ENCODE measurements around the gene CCDC97.
A peak's percentile ranks its signal among the peaks of the same experiment; 100 is the strongest.

Gene CCDC97

GRCh38 chr19:41303954-41304353 lies 6.0 kb upstream of the CCDC97 start:
- TF ChIP-seq ZNF292 (tag by site-specific recombination; IDR thresholded peaks at IDR 0.05; ENCODE audit: borderline replicate concordance, low read depth), result no peak
- 0 out of 2 replicates have a peak, but pooled peaks have one; percentile 14 for TF ChIP-seq GLIS1 (tag by site-specific recombination; IDR thresholded peaks at IDR 0.05)
- TF ChIP-seq ZNF2 (tag by site-specific recombination; IDR thresholded peaks at IDR 0.05), result no peak
- no peak for TF ChIP-seq ZNF426 (tag by site-specific recombination; IDR thresholded peaks at IDR 0.05)
- no peak for TF ChIP-seq KLF7 (tag by site-specific recombination; IDR thresholded peaks at IDR 0.05; ENCODE audit: borderline replicate concordance)
- no peak for TF ChIP-seq ZNF24 (tag by site-specific recombination; IDR thresholded peaks at IDR 0.05)
- no peak for TF ChIP-seq GFI1B (tag by site-specific recombination; IDR thresholded peaks at IDR 0.05)
- peak; percentile 17; the same call in 1 of the 2 replicates for TF ChIP-seq SCRT2 (tag by site-specific recombination; IDR thresholded peaks at IDR 0.05)
- peaks cover 93 to 94% of the 10 kb centered on the region in 2 experiments for H3K36me3 ChIP-seq (ENCODE audit: control insufficient read depth in 2 of 2, insufficient read depth in 1 of 2, low read length in 2 of 2)
- H3K4me3 ChIP-seq (ENCODE audit: low read depth, low read length), result no peak overlapping the region
- POLR2A ChIA-PET, result interaction anchor here (1.4 kb wide), 1 partner anchor 40 kb away, joined by 5 read pairs; the partner anchor contains the start of gene HNRNPUL1
- peaks cover 4% of the 10 kb centered on the region for H3K4me1 ChIP-seq (ENCODE audit: control insufficient read depth, insufficient read depth, low read length)
- CTCF ChIA-PET, result no interaction called here
- no peak overlapping the region for H3K27ac ChIP-seq (ENCODE audit: extremely low read depth, low read depth, low read length)
- no peaks in the 10 kb centered on the region for H3K9me3 ChIP-seq (ENCODE audit: control insufficient read depth, insufficient read depth, low read depth, low read length)

GRCh38 chr19:41304706-41305483 lies 5.1 kb upstream of the CCDC97 start:
- CTCF ChIA-PET, result interaction anchor here (0.5 to 5.3 kb wide), 6 partner anchors 10 to 642 kb away, joined by 3 to 120 read pairs (median 3); partner anchors contain the start of gene CEACAM21

GRCh38 chr19:41305927-41306793 lies 3.8 kb upstream of the CCDC97 start:
- Histone ChIP-seq H3K9me3 (ENCODE audit: control insufficient read depth, insufficient read depth, low read depth, low read length) (no peaks in the 10 kb centered on the region), H3K27ac (ENCODE audit: extremely low read depth, low read depth, low read length) (peak overlapping the region; percentile 36; the same call in 1 of the 2 replicates), H3K4me1 (ENCODE audit: control insufficient read depth, insufficient read depth, low read length) (peaks cover 14% of the 10 kb centered on the region), H3K36me3 (ENCODE audit: control insufficient read depth in 2 of 2, insufficient read depth in 1 of 2, low read length in 2 of 2) (peaks cover 71 to 72% of the 10 kb centered on the region in 2 experiments), H3K4me3 (ENCODE audit: low read depth, low read length) (no peak overlapping the region)
- ChIA-PET POLR2A (no interaction called here), CTCF (interaction anchor here (0.6 to 5.3 kb wide), 6 partner anchors 11 to 670 kb away, joined by 3 to 120 read pairs (median 4); partner anchors contain the start of gene CEACAM21)
- TF ChIP-seq ZNF785 (tag by site-specific recombination; IDR thresholded peaks at IDR 0.05), result no peak
- TF ChIP-seq SP3 (tag by site-specific recombination; IDR thresholded peaks at IDR 0.05), result no peak
- TF ChIP-seq ZNF292 (tag by site-specific recombination; IDR thresholded peaks at IDR 0.05; ENCODE audit: borderline replicate concordance, low read depth), result no peak
- peak; percentile 82 for TF ChIP-seq REST (tag by site-specific recombination; IDR thresholded peaks at IDR 0.05)

More at GRCh38 chr19:41304706-41305483, 5.1 kb upstream of the CCDC97 start:
- Histone ChIP-seq H3K9me3 (ENCODE audit: control insufficient read depth, insufficient read depth, low read depth, low read length) (no peaks in the 10 kb centered on the region), H3K4me1 (ENCODE audit: control insufficient read depth, insufficient read depth, low read length) (peaks cover 11% of the 10 kb centered on the region), H3K4me3 (ENCODE audit: low read depth, low read length) (no peak overlapping the region), H3K27ac (ENCODE audit: extremely low read depth, low read depth, low read length) (no peak overlapping the region), H3K36me3 (ENCODE audit: control insufficient read depth in 2 of 2, insufficient read depth in 1 of 2, low read length in 2 of 2) (peaks cover 83 to 85% of the 10 kb centered on the region in 2 experiments)
- POLR2A ChIA-PET, result interaction anchor here (0.5 to 1.4 kb wide), 2 partner anchors 41 to 77 kb away, joined by 3 to 5 read pairs; partner anchors contain the start of gene HNRNPUL1
- TF ChIP-seq ZNF555 (tag by site-specific recombination; conservative IDR thresholded peaks at IDR 0.05) (no peak), ZNF223 (tag by site-specific recombination; IDR thresholded peaks at IDR 0.05) (no peak), SCRT1 (tag by site-specific recombination; IDR thresholded peaks at IDR 0.05; ENCODE audit: borderline replicate concordance) (peak; percentile 89), SCRT2 (tag by site-specific recombination; IDR thresholded peaks at IDR 0.05) (peak; percentile 95), TRIM28 (IDR thresholded peaks at IDR 0.05; ENCODE audit: borderline replicate concordance, low read length) (no peak), OSR2 (tag by site-specific recombination; IDR thresholded peaks at IDR 0.05) (no peak), GFI1B (tag by site-specific recombination; IDR thresholded peaks at IDR 0.05) (no peak), GLIS1 (tag by site-specific recombination; IDR thresholded peaks at IDR 0.05) (no peak), ZNF600 (tag by site-specific recombination; IDR thresholded peaks at IDR 0.05) (no peak), ZBTB10 (tag by site-specific recombination; IDR thresholded peaks at IDR 0.05) (no peak), YY2 (tag by site-specific recombination; IDR thresholded peaks at IDR 0.05) (no peak)
